ES-I3 (cell line): ENCODE results near the gene ABCC6.

ENCODE experiments used
- H3K36me3 ChIP-seq: 2 replicates; pipeline ENCODE4 v1.6.1; 2013; ENCODE audit warnings: mild to moderate bottlenecking, low read length, control low read depth, moderate library complexity; ENCODE audit not compliant: insufficient read depth
- H3K4me1 ChIP-seq: 2 replicates; pipeline ENCODE4 v1.6.1; 2013; ENCODE audit warnings: mild to moderate bottlenecking, control low read depth, low read length; ENCODE audit not compliant: insufficient read depth
- H3K9ac ChIP-seq: 2 replicates; pipeline ENCODE4 v1.6.1; 2013; ENCODE audit warnings: low read depth, mild to moderate bottlenecking, low read length, moderate library complexity
- H3K9me3 ChIP-seq: 2 replicates; pipeline ENCODE4 v1.6.1; 2013; ENCODE audit warnings: mild to moderate bottlenecking, low read length, moderate library complexity; ENCODE audit not compliant: control insufficient read depth, insufficient read depth

The ABCC6 gene

GRCh38 chr16:16121185-16121727, 102.0 kb downstream of the ABCC6 start:
- Histone ChIP-seq H3K4me1 (no peaks in the 10 kb centered on the region), H3K36me3 (peaks cover 16% of the 10 kb centered on the region), H3K9me3 (peaks cover 3% of the 10 kb centered on the region), H3K9ac (no peak overlapping the region)

- Histone ChIP-seq H3K36me3 (peaks cover 13% of the 10 kb centered on the region), H3K4me1 (no peaks in the 10 kb centered on the region), H3K9ac (no peak overlapping the region), H3K9me3 (peaks cover 3% of the 10 kb centered on the region)
Observed at GRCh38 chr16:16120382-16121184, 102.7 kb downstream of the ABCC6 start.

- Histone ChIP-seq H3K9me3 (peaks cover 3% of the 10 kb centered on the region), H3K36me3 (peaks cover 13% of the 10 kb centered on the region), H3K9ac (no peak overlapping the region), H3K4me1 (no peaks in the 10 kb centered on the region)
Observed at GRCh38 chr16:16120044-16120381, 103.3 kb downstream of the ABCC6 start.

- H3K4me1 ChIP-seq: no peaks in the 10 kb centered on the region
- H3K36me3 ChIP-seq: peaks cover 5% of the 10 kb centered on the region
- H3K9ac ChIP-seq: no peak overlapping the region
- H3K9me3 ChIP-seq: no peaks in the 10 kb centered on the region
Observed at GRCh38 chr16:16118337-16118736, 105.0 kb downstream of the ABCC6 start.

GRCh38 chr16:16116841-16117240, 106.5 kb downstream of the ABCC6 start:
- Histone ChIP-seq H3K9me3 (no peaks in the 10 kb centered on the region), H3K4me1 (no peaks in the 10 kb centered on the region), H3K9ac (no peak overlapping the region), H3K36me3 (peaks cover 14% of the 10 kb centered on the region)

GRCh38 chr16:16113076-16113475, 110.2 kb downstream of the ABCC6 start:
- Histone ChIP-seq H3K36me3 (peaks cover 21% of the 10 kb centered on the region), H3K4me1 (peaks cover 3% of the 10 kb centered on the region; the same call in 1 of the 2 replicates), H3K9me3 (no peaks in the 10 kb centered on the region), H3K9ac (no peak overlapping the region)

- peaks cover 21% of the 10 kb centered on the region for H3K36me3 ChIP-seq
- no peaks in the 10 kb centered on the region for H3K9me3 ChIP-seq
- no peak overlapping the region for H3K9ac ChIP-seq
- peaks cover 3% of the 10 kb centered on the region; the same call in 1 of the 2 replicates for H3K4me1 ChIP-seq
Observed at GRCh38 chr16:16112450-16113053, 110.7 kb downstream of the ABCC6 start.

- H3K9me3 ChIP-seq: no peaks in the 10 kb centered on the region
- peaks cover 3% of the 10 kb centered on the region; the same call in 1 of the 2 replicates for H3K4me1 ChIP-seq
- no peak overlapping the region for H3K9ac ChIP-seq
- H3K36me3 ChIP-seq: peaks cover 21% of the 10 kb centered on the region
Observed at GRCh38 chr16:16111639-16112038, 111.7 kb downstream of the ABCC6 start.

GRCh38 chr16:16110111-16110490, 113.2 kb downstream of the ABCC6 start:
- no peak overlapping the region for H3K9ac ChIP-seq
- peaks cover 21% of the 10 kb centered on the region for H3K36me3 ChIP-seq
- peaks cover 3% of the 10 kb centered on the region; the same call in 1 of the 2 replicates for H3K4me1 ChIP-seq
- no peaks in the 10 kb centered on the region for H3K9me3 ChIP-seq

GRCh38 chr16:16109453-16110110, 113.7 kb downstream of the ABCC6 start:
- Histone ChIP-seq H3K4me1 (peaks cover 3% of the 10 kb centered on the region; the same call in 1 of the 2 replicates), H3K36me3 (peaks cover 21% of the 10 kb centered on the region), H3K9me3 (no peaks in the 10 kb centered on the region), H3K9ac (no peak overlapping the region)

- H3K9ac ChIP-seq: no peak overlapping the region
- peaks cover 3% of the 10 kb centered on the region; the same call in 1 of the 2 replicates for H3K4me1 ChIP-seq
- peaks cover 24% of the 10 kb centered on the region for H3K36me3 ChIP-seq
- H3K9me3 ChIP-seq: no peaks in the 10 kb centered on the region
Observed at GRCh38 chr16:16108759-16109158, 114.5 kb downstream of the ABCC6 start.

GRCh38 chr16:16107839-16108238, 115.5 kb downstream of the ABCC6 start:
- peaks cover 22% of the 10 kb centered on the region for H3K36me3 ChIP-seq

GRCh38 chr16:16106466-16106865, 116.8 kb downstream of the ABCC6 start:
- Histone ChIP-seq H3K9me3 (no peaks in the 10 kb centered on the region), H3K4me1 (peaks cover 3% of the 10 kb centered on the region; the same call in 1 of the 2 replicates), H3K36me3 (peaks cover 12% of the 10 kb centered on the region), H3K9ac (no peak overlapping the region)

More at GRCh38 chr16:16107839-16108238, 115.5 kb downstream of the ABCC6 start:
- peaks cover 3% of the 10 kb centered on the region; the same call in 1 of the 2 replicates for H3K4me1 ChIP-seq
- no peak overlapping the region for H3K9ac ChIP-seq
- H3K9me3 ChIP-seq: no peaks in the 10 kb centered on the region

- H3K36me3 ChIP-seq: peaks cover 9% of the 10 kb centered on the region; the same call in 1 of the 2 replicates
- H3K9ac ChIP-seq: no peak overlapping the region
- H3K4me1 ChIP-seq: peaks cover 3% of the 10 kb centered on the region; the same call in 1 of the 2 replicates
Observed at GRCh38 chr16:16105646-16106045, 117.6 kb downstream of the ABCC6 start.

More at GRCh38 chr16:16105646-16106045, 117.6 kb downstream of the ABCC6 start:
- H3K9me3 ChIP-seq: no peaks in the 10 kb centered on the region
